GM18873 (cell line): ENCODE measurements around the gene ACOT8.
"Not testable (repeated sequence)": the region's sequence is repeated elsewhere in the genome, so short reads cannot be mapped to it uniquely, and the experiment has no call there.

Source experiments
- ATAC-seq: cut with Tn5 transposase; IDR thresholded peaks from one replicate; pipeline ENCODE4 v1.9.1; 2021; ENCODE audit warnings: mild to moderate bottlenecking, moderate library complexity, moderate number of reproducible peaks; ENCODE audit not compliant: unreplicated experiment, low FRiP score

Gene ACOT8

DNA sequence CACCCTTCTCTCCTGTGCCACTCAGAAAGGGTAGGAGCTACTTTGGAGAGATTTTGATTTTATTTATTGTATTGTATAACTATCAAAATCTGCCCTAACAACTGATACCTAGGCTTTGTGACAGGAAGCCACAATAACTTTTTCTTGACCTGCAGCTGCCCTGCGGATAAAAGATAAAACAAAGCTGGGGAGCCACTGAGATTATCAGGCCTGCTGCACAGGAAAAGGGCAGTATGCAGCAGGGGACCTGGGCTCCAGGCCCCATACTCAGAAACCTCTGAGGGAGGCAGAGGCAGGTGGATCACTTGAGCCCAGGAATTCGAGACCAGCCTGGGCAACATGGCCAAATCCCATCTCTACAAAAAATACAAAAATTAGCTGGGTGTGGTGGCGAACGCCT is 24.6 kb downstream of the ACOT8 start:
- no peak for ATAC-seq

- ATAC-seq, result not testable (repeated sequence)
These were observed 27.5 kb downstream of the ACOT8 start for GRCh38 chr20:45829673-45830106.

DNA sequence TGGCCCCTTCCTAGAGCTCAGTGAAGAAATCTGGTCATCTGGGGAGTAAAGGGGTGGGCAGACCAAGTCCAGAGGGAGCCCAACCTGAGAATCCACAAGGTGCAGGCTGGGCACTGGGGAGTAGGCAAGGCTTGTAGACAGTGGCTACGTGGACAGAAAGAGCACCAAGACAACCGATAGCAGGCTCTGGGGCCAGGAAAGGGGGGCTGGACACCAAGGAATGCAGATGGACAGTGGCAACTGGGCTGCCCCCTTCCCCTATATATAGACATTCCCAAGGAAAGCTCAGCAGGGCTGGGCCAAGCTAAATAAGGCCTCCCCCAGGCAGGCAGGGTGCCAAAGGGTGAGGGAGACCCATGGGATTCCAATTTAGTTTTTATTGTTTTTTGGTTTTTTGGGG is 28.6 kb downstream of the ACOT8 start:
- ATAC-seq, result no peak

DNA sequence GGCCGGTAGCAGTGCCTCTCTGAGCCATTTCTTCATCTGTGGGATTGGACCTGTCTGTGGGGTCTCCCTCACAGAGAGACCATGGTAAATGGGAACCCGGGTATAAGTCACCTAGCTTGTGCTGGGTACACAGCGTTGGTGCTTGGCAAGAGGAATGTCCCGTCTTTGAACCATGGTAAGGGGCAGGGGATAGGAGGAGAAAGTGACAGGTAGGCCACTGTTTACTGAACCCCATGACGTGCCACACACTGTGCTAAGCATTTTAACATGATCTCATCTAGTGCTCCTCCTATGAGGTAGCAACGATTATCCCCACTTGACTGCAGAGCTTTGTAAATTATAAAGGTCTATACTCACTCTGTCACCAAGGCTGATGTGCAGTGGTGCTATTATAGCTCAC is 29.5 kb downstream of the ACOT8 start:
- ATAC-seq, result no peak

DNA sequence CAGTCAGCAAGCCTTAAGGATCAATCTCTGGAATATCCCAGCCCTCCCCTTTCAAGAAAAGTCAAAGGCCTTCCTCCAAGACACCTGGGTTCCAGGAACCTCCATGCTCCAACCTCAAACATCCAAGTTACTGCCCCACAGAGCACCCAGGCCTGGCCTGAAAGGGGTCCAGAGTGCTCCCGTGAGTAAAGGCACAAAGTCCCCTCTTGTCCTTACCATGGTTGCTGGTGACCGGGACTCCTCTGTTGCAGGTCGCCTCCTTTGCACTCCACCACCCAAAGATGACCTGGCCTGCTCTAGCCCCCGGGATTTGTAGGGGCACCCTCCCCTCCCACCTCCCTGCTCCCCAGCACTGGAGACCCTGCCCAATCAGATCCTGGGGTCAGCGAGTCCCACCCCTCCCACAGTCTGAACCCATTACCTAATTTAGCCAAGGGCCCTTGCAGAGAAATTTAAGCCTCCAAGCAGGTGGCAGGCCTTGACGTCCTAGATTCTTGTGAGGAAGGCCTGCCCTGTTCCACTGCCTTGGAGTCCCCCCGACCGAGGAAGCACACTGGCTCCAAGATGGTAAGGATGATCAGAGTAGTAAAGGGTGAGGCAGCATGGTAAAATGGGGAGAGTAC is 30.1 kb downstream of the ACOT8 start, which contains the start of gene TNNC2:
Gene TNNC2, minus strand, starts transcription at position 283 of the 623 bp plus-strand sequence. Its CDS starts 64 bp downstream, at position 219.
- ATAC-seq, result no peak

- no peak for ATAC-seq
These were observed 30.7 kb downstream of the ACOT8 start for GRCh38 chr20:45826381-45827019.

DNA sequence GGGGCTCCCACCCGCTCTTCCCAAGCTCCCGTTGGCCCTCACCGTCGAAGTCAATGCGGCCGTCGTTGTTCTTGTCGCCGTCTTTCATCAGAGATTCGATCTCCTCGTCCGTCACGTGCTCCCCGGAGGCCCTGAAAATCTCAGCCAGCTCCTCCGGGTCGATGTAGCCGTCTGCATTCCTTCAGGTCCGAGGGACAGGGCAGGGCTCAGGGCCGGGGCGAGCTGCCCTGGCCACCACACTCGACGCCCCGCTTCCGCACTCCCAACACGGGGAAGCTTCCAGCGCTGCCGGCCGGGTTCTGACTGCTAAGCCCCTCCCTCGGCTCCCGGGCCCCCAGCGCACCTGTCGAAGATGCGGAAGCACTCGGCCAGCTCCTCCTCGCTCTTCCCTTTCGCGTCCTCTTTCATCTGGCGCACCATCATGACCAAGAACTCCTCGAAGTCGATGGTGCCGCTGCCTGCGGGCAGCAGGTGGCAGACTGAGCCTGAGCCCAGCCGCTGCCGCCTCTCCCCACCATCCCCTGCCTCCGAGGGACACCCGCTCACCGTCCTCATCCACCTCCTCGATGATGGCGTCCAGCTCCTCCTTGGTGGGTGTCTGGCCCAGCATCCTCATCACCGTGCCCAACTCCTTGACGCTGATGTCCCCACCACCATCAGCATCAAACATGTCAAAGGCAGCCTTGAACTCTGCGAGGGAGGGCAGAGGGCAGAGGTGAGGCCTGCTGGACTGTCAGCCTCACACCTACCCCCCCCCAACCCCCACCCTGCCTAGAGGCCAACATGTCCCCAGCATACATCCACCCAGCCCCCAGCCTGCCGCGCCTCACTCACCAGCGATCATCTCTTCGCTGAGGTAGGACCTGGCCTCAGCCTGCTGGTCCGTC is 33.0 kb downstream of the ACOT8 start:
- no peak for ATAC-seq

GRCh38 chr20:45822857-45823256 is 34.3 kb downstream of the ACOT8 start:
- no peak for ATAC-seq

DNA sequence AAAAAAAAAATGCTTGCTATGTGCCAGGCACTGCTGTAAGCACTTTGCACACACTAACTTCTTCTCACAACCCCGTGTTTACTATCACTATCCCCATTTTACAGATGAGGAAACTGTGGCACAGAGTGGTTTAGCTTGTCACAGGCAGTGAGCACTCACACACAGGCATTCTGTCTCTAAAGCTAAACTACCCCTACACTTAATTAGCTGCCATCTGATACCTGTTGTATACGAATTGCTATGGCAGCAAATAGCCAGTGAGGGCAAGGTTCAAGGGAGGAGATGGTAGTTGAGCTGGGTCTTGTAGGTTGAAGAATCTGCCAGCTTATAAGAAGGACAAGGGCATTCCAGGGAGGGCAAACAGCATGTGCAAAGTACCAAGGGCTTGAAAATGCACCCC is 35.2 kb downstream of the ACOT8 start:
- ATAC-seq, result no peak

- ATAC-seq, result no peak
These were observed 37.7 kb downstream of the ACOT8 start for GRCh38 chr20:45819466-45819865.

GRCh38 chr20:45818239-45818638 is 39.0 kb downstream of the ACOT8 start:
- ATAC-seq, result no peak

DNA sequence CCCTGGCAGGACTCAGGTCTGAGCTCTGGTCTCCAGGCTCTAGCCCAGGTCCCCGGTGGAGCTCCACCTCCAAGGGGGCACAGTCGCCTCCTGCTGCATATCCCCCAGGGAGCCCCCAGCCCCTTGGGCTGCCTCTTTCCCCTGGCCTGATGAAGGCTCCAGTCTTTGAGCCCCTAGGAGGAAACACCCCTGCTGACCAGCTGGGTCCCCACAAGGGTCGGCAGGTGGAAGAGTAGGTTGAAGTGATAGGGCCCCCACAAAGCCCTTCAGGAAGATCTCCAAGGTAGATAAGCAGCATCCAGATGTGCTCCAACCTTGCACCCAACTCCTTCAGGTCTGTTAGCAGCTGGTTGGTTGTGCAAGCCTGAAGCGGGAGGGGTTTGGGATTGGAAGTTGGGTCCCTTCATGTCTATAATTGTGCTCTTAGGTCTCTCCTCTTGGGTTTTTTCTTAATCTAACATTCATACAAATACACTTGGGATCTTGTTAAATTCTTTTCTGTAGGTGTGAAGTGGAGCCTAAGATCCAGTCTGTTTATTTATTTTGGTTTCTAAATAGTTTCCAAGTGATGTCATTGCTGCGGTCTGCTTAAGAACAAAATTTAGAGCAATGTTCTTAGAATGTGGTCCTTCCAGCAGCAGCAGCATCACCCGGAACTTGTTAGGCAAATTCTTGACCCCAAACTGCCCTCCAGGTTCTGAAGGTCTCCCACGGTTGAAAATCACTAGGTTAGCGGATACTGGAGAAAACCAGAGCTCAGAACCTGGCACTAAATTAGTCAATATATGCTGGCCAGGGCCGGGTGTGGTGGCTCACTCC is 39.6 kb downstream of the ACOT8 start:
- no peak for ATAC-seq

- ATAC-seq, result no peak
These were observed 40.2 kb downstream of the ACOT8 start for GRCh38 chr20:45816951-45817350.

- no peak for ATAC-seq
These were observed 42.9 kb downstream of the ACOT8 start for GRCh38 chr20:45814314-45814713.

DNA sequence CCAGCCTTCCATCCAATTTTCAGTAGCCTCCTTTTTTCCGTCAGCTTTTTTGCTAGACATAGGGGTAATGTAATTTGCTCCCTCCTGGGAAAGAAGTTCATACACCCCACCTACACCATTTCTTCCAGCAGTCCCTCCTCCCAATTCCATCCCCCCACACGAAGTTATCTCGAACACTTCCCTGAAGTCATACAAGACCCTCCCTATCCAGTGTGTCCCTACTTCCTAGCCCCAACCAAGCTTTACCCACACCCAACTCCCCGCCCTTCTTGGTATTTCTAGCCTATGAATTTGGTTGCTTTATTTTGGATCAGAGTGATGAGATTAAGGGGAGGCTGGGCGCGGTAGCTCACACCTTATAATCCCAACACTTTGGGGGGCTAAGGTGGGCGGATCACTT is 43.7 kb downstream of the ACOT8 start:
- no peak for ATAC-seq

DNA sequence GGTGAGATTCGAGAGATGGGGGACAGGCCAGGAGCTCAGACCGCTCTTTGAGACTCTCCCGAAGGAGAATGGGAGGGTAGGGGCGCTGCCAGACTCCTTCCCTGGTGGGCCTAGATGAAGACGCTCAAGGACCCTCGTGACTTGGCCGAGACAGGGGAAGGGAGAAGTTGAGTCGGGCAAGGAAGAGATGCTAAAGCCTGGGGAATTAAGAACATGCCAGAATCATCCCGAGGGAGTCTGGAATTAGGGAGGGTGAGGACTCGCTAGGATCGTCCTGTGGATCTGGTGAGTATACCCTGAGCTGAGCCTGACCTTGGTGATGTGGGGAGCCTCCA is 44.2 kb downstream of the ACOT8 start:
- no peak for ATAC-seq

- peak; percentile 96 for ATAC-seq
These were observed 44.8 kb downstream of the ACOT8 start, which contains the start of gene UBE2C for GRCh38 chr20:45812157-45813005. UBE2C (plus strand) TSS chr20:45812644; CDS start chr20:45812696, 52 bp downstream.

GRCh38 chr20:45810191-45810970 is 46.8 kb downstream of the ACOT8 start:
- ATAC-seq, result no peak

- ATAC-seq, result no peak
These were observed 55.3 kb downstream of the ACOT8 start for GRCh38 chr20:45801851-45802250.
